Skin of body (tissue), 2 donors: Measurements from ENCODE around the gene STMP1. TPM values are rescaled to one million over a fixed set of nuclear protein-coding genes. Genes with fewer than 3 reads are reported as not detected.

Source experiments
- DNase-seq: peaks from one replicate; lab custom pipeline; 2025; lab: John Stamatoyannopoulos, UW
- total RNA-seq: library from RNA; depleted of rRNA; stranded (reverse); fragments of >200 nt; gene quantifications from one replicate; pipeline ENCODE4 v1.2.3, GENCODE V29; 2014

STMP1 gene
- total RNA-seq, 1 donor from 2014 or later: 18.6 TPM

- DNase-seq: no peak
Observed at GRCh38 chr7:135693558-135693957, 31.2 kb downstream of the STMP1 start.

- no peak for DNase-seq
Observed at GRCh38 chr7:135697276-135698049, 35.1 kb downstream of the STMP1 start.

- DNase-seq: no peak
Observed at GRCh38 chr7:135704074-135704473, 41.8 kb downstream of the STMP1 start.

GRCh38 chr7:135704698-135705097 lies 42.4 kb downstream of the STMP1 start:
- no peak for DNase-seq

- DNase-seq: no peak
Observed at GRCh38 chr7:135706038-135706742, 43.9 kb downstream of the STMP1 start.

- DNase-seq: no peak
Observed at GRCh38 chr7:135706858-135707569, 44.7 kb downstream of the STMP1 start.

- no peak for DNase-seq
Observed at GRCh38 chr7:135707570-135707966, 45.3 kb downstream of the STMP1 start.

GRCh38 chr7:135708041-135708440 lies 45.7 kb downstream of the STMP1 start:
- DNase-seq: no peak

GRCh38 chr7:135709508-135709907 lies 47.2 kb downstream of the STMP1 start:
- DNase-seq: no peak

- no peak for DNase-seq
Observed at GRCh38 chr7:135710417-135711138, 48.3 kb downstream of the STMP1 start.

GRCh38 chr7:135711139-135711469 lies 48.8 kb downstream of the STMP1 start:
- no peak for DNase-seq

- no peak for DNase-seq
Observed at GRCh38 chr7:135712182-135712782, 50.0 kb downstream of the STMP1 start.

- DNase-seq: no peak
Observed at GRCh38 chr7:135712796-135713195, 50.5 kb downstream of the STMP1 start.

- no peak for DNase-seq
Observed at GRCh38 chr7:135713836-135714470, 51.6 kb downstream of the STMP1 start.

GRCh38 chr7:135714534-135715009 lies 52.3 kb downstream of the STMP1 start:
- DNase-seq: no peak

- no peak for DNase-seq
Observed at GRCh38 chr7:135715055-135715522, 52.8 kb downstream of the STMP1 start.

- no peak for DNase-seq
Observed at GRCh38 chr7:135715673-135716072, 53.4 kb downstream of the STMP1 start.

- no peak for DNase-seq
Observed at GRCh38 chr7:135716677-135717238, 54.4 kb downstream of the STMP1 start.

- DNase-seq: no peak
Observed at GRCh38 chr7:135717693-135718092, 55.4 kb downstream of the STMP1 start.

- DNase-seq: no peak
Observed at GRCh38 chr7:135718219-135718618, 55.9 kb downstream of the STMP1 start.
